Measurements from ENCODE around the gene ZNF850.

Gene ZNF850

GRCh38 chr19:36772311-36773222, at the start of gene ZNF850:
Gene ZNF850, minus strand, starts transcription at chr19:36772807. Its CDS starts 10,201 bp downstream, at chr19:36762606.
- no peaks in the 10 kb centered on the region for H3K36me3 ChIP-seq (ENCODE audit: control insufficient read depth, insufficient read depth, low read length)
- H3K27me3 ChIP-seq (replicated peaks; ENCODE audit: control insufficient read depth, insufficient read depth, low read length) = no peaks in the 10 kb centered on the region
- TF ChIP-seq CTCF (IDR thresholded peaks at IDR 0.05; ENCODE audit: insufficient read depth, low read length, poor library complexity, severe bottlenecking) = no peak
- peak within 1 kb of the TSS; percentile 84 for H3K4me3 ChIP-seq (replicated peaks; ENCODE audit: low read depth, low read length)
- peak; percentile 91 for DNase-seq (ENCODE audit: extremely low read depth, insufficient read length)

GRCh38 chr19:36821758-36822157, 49.2 kb upstream of the ZNF850 start:
- no peak for DNase-seq (ENCODE audit: extremely low read depth, insufficient read length)
- Histone ChIP-seq H3K4me3 (replicated peaks; ENCODE audit: low read depth, low read length) (no peak overlapping the region), H3K36me3 (ENCODE audit: control insufficient read depth, insufficient read depth, low read length) (peaks cover 3% of the 10 kb centered on the region), H3K27me3 (replicated peaks; ENCODE audit: control insufficient read depth, insufficient read depth, low read length) (no peaks in the 10 kb centered on the region)
- TF ChIP-seq CTCF (IDR thresholded peaks at IDR 0.05; ENCODE audit: insufficient read depth, low read length, poor library complexity, severe bottlenecking) = no peak

- Histone ChIP-seq H3K36me3 (ENCODE audit: control insufficient read depth, insufficient read depth, low read length) (peaks cover 3% of the 10 kb centered on the region), H3K4me3 (replicated peaks; ENCODE audit: low read depth, low read length) (no peak overlapping the region), H3K27me3 (replicated peaks; ENCODE audit: control insufficient read depth, insufficient read depth, low read length) (no peaks in the 10 kb centered on the region)
- no peak for DNase-seq (ENCODE audit: extremely low read depth, insufficient read length)
- TF ChIP-seq CTCF (IDR thresholded peaks at IDR 0.05; ENCODE audit: insufficient read depth, low read length, poor library complexity, severe bottlenecking) = no peak
Measured at GRCh38 chr19:36819130-36819630, 46.6 kb upstream of the ZNF850 start.

- Histone ChIP-seq H3K36me3 (ENCODE audit: control insufficient read depth, insufficient read depth, low read length) (peaks cover 2% of the 10 kb centered on the region; the same call in 1 of the 2 replicates), H3K27me3 (replicated peaks; ENCODE audit: control insufficient read depth, insufficient read depth, low read length) (no peaks in the 10 kb centered on the region), H3K4me3 (replicated peaks; ENCODE audit: low read depth, low read length) (no peak overlapping the region)
- no peak for TF ChIP-seq CTCF (IDR thresholded peaks at IDR 0.05; ENCODE audit: insufficient read depth, low read length, poor library complexity, severe bottlenecking)
- DNase-seq (ENCODE audit: extremely low read depth, insufficient read length) = no peak
Measured at GRCh38 chr19:36807029-36807428, 34.4 kb upstream of the ZNF850 start.

GRCh38 chr19:36805364-36805763, 32.8 kb upstream of the ZNF850 start:
- no peak for TF ChIP-seq CTCF (IDR thresholded peaks at IDR 0.05; ENCODE audit: insufficient read depth, low read length, poor library complexity, severe bottlenecking)
- no peak overlapping the region for H3K4me3 ChIP-seq (replicated peaks; ENCODE audit: low read depth, low read length)

More at GRCh38 chr19:36805364-36805763, 32.8 kb upstream of the ZNF850 start:
- DNase-seq (ENCODE audit: extremely low read depth, insufficient read length) = no peak
- no peaks in the 10 kb centered on the region for H3K27me3 ChIP-seq (replicated peaks; ENCODE audit: control insufficient read depth, insufficient read depth, low read length)
- peaks cover 2% of the 10 kb centered on the region; the same call in 1 of the 2 replicates for H3K36me3 ChIP-seq (ENCODE audit: control insufficient read depth, insufficient read depth, low read length)
